Measurements from ENCODE around the gene GPR3. TPM values are rescaled to one million over a fixed set of nuclear protein-coding genes. Genes with fewer than 3 reads are reported as not detected.

Gene GPR3
- total and polyA plus RNA-seq, 11 donors = 0.11 to 3.7 (median 0.53) TPM; not detected in 1

DNA sequence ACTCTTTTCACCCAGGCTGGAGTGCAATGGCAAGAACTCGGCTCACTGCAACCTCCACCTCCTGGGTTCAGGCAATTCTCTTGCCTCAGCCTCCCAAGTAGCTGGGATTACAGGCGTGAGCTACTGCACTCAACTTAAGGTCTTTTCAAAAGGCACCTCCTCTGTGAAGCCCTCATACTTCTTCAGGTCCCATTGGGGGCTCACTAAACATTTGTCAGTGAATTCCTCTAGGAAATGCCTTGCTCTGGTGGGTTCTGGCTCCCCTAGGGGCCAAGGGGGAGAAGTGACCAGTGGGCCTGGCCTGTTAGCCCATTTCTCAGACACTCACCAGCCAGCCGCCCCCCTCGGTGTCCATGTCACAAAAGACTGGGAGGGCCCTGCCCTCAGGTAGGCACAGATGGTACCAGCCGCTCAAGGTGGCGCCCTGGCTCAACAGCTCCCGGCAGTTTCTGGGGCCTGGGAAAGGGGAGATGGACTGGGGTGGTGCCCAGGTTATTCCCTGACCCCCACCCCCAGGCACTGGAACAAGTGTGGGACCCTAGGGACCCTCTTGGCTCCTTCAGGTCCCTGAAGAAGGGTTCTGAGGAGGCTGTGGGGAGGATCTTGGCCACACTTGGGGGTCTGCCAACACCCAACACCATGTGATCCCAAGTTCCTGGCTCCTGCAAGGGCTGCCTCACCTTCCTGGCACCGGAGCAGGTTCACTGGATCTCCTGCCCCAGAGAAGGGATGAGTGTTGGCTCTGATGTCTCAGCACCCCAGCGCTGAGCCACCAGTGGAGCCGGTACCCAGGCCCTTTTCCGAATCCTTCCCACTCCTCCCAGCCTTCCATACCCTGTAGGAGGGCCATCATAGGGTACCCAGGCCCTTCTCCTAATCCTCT lies 19.4 kb upstream of the GPR3 start:
- TF ChIP-seq, protein P1, sequence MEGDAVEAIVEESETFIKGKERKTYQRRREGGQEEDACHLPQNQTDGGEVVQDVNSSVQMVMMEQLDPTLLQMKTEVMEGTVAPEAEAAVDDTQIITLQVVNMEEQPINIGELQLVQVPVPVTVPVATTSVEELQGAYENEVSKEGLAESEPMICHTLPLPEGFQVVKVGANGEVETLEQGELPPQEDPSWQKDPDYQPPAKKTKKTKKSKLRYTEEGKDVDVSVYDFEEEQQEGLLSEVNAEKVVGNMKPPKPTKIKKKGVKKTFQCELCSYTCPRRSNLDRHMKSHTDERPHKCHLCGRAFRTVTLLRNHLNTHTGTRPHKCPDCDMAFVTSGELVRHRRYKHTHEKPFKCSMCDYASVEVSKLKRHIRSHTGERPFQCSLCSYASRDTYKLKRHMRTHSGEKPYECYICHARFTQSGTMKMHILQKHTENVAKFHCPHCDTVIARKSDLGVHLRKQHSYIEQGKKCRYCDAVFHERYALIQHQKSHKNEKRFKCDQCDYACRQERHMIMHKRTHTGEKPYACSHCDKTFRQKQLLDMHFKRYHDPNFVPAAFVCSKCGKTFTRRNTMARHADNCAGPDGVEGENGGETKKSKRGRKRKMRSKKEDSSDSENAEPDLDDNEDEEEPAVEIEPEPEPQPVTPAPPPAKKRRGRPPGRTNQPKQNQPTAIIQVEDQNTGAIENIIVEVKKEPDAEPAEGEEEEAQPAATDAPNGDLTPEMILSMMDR (IDR thresholded peaks at IDR 0.05) = peak in 4 of 12 donors; percentile 12 to 20 (median 17)
- TF ChIP-seq POLR2A (IDR thresholded peaks at IDR 0.05) = no peak
- no peaks in the 10 kb centered on the region for H3K27me3 ChIP-seq
- H3K36me3 ChIP-seq = no peaks in the 10 kb centered on the region
- peak overlapping the region in 10 of 12 donors; percentile 49 to 91 (median 70) for H3K27ac ChIP-seq
- DNase-seq = no peak
- 89 to 98% (median 92%) methylated on average over 9 to 11 of the region's 11 CpGs for WGBS, 4 donors
- H3K4me3 ChIP-seq = peak overlapping the region in 2 of 12 donors; percentile 5 to 6
- H3K4me1 ChIP-seq = peaks cover 0 to 50% (median 19%) of the 10 kb centered on the region in 12 donors
- no peaks in the 10 kb centered on the region for H3K9me3 ChIP-seq
- no peak for ATAC-seq
- intact Hi-C loops (cut with DNase I) = no loop called here

DNA sequence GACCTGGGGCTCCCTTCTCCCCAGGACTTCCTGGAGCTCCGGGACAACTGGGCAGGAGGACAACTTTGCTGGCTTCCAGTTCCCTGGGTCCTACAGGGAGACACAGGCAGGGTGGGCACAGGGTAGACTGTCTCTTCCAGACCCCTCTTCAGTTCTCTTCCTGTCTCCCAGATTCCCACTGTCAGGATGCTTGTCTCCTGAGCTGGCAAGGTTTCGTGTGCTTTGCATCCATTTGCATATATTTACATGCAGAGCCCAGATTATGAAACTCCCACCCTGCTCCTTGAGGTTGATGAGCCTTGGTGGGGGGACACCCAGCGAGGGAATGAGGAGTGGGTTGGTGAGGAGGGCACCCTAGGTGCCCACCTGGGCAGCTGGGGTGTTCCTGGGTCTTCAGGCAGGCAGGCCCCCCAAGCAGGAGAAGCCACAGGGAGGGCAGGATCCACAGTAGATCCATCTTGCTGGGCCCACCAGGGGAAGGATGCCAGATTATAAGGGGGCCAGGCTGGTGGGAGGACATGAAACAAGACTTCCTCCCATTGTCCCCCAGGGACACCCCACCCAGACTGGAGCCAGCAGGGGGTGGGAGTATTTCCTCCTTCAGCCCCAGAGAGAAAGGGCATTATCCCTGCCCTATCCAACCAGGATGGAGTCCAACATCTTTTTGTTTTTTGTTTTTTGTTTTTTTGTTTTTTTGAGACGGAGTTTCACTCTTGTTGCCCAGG lies 17.9 kb upstream of the GPR3 start, which contains the start of gene FCN3:
Gene FCN3 (minus strand): TSS at position 463 of the 725 bp plus-strand sequence. CDS start 6 bp downstream, at position 457.
- Histone ChIP-seq H3K4me1 (peaks cover 0 to 46% (median 10%) of the 10 kb centered on the region in 12 donors), H3K4me3 (peak within 1 kb of the TSS in 2 of 12 donors; percentile 5 to 6), H3K36me3 (no peaks in the 10 kb centered on the region), H3K27ac (peak within 1 kb of the TSS; percentile 40 to 91 (median 67)), H3K9me3 (no peaks in the 10 kb centered on the region), H3K27me3 (no peaks in the 10 kb centered on the region)
- DNase-seq (peak in 3 of 5 donors; percentile 57 to 70 (median 67)), ATAC-seq (peak; percentile 43 to 84 (median 52))
- WGBS, 4 donors = 65 to 71% (median 70%) methylated on average over 4 of the region's 4 CpGs
- intact Hi-C loops (cut with DNase I) = no loop called here
- no peak for TF ChIP-seq POLR2A (IDR thresholded peaks at IDR 0.05)

DNA sequence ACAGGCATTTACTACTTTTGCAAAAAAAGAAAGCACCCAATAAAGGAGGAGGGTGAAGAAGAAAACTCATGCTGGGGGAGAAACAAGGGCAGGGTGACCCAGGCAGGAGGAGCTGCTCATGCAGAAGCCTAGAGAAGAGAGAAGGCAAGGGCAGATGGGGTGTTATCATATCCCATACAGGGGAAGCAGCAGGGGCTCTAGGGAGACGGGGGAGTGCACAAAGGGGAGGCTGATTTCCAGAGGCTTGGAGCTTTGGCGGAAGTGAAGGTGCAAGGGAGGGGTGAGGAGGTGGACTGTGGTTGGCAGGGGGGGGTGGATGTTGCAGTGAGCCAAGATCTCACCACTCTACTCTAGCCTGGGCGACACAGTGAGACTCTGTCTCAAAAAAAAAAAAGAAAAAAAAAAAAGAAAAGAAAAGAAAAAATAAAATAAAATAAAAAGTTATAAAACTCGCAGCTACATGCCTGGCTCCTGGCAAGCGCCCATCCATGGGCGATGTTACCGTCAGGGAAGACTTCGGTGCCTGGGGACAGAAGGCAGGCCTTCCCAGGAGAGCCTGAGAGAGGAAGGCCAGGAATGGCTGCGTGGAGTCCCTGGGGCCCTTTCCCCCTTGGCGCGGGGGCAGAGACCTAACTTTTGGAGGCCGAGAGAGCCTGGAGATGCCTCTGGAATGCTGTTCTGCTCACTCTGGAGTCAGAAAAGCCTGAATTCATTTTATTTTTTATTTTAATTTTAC lies 14.5 kb upstream of the GPR3 start:
- H3K4me1 ChIP-seq = peaks cover 0 to 52% (median 11%) of the 10 kb centered on the region in 12 donors
- no peak for ATAC-seq

More for the DNA sequence above, 14.5 kb upstream of the GPR3 start:
- TF ChIP-seq, protein P1 (IDR thresholded peaks at IDR 0.05) = no peak
- TF ChIP-seq POLR2A (IDR thresholded peaks at IDR 0.05) = no peak
- intact Hi-C loops (cut with DNase I) = no loop called here
- Histone ChIP-seq H3K27me3 (peaks cover 0 to 2% (median 0%) of the 10 kb centered on the region in 9 donors), H3K9me3 (no peaks in the 10 kb centered on the region), H3K4me3 (no peak overlapping the region), H3K27ac (peak overlapping the region in 3 of 12 donors; percentile 29 to 44 (median 32)), H3K36me3 (no peaks in the 10 kb centered on the region)
- no peak for DNase-seq
- WGBS, 4 donors = 62 to 69% (median 65%) methylated on average over 12 of the region's 12 CpGs
